OCI-LY1 (cell line): Measurements from ENCODE around the gene THRAP3.

Experiments used
- H2AFZ ChIP-seq: fragments of 200-600 bp; sonication (generic), shearing (Covaris generic); 2 replicates; pipeline ENCODE4 v1.6.0; 2014; ENCODE audit warnings: antibody characterized with exemption, mild to moderate bottlenecking, low read length
- H3F3A ChIP-seq: fragments of 200-600 bp; sonication (generic), shearing (Covaris generic); 2 replicates; pipeline ENCODE4 v1.6.0; 2014; ENCODE audit warnings: mild to moderate bottlenecking, antibody characterized with exemption, low read length, moderate library complexity; ENCODE audit not compliant: insufficient read depth
- H3K27ac ChIP-seq: fragments of 200-600 bp; sonication (generic); 2 replicates; pipeline ENCODE4 v1.5.1; 2014; ENCODE audit warnings: low read length, mixed run types, mild to moderate bottlenecking, low read depth; ENCODE audit not compliant: poor library complexity, severe bottlenecking
- H3K27me3 ChIP-seq: fragments of 200-600 bp; sonication (generic); 2 replicates; pipeline ENCODE4 v1.6.0; 2014; ENCODE audit warnings: antibody characterized with exemption, mild to moderate bottlenecking, low read length, moderate library complexity; ENCODE audit not compliant: insufficient read depth
- H3K36me3 ChIP-seq: fragments of 200-600 bp; sonication (generic); 2 replicates; pipeline ENCODE4 v1.6.1; 2014; ENCODE audit warnings: mild to moderate bottlenecking, antibody characterized with exemption, low read length, moderate library complexity, mixed read lengths; ENCODE audit not compliant: insufficient read depth
- H3K4me1 ChIP-seq: fragments of 200-600 bp; sonication (generic); 2 replicates; pipeline ENCODE4 v1.5.1; 2014; ENCODE audit warnings: mild to moderate bottlenecking, low read length, moderate library complexity; ENCODE audit not compliant: insufficient read depth, severe bottlenecking
- H3K4me2 ChIP-seq: fragments of 200-600 bp; sonication (generic), shearing (Covaris generic); 2 replicates; pipeline ENCODE4 v1.6.1; 2014; ENCODE audit warnings: low read length
- H3K4me3 ChIP-seq: fragments of 200-600 bp; sonication (generic); 2 replicates; pipeline ENCODE4 v1.5.1; 2014; ENCODE audit warnings: low read length, low read depth, mild to moderate bottlenecking, mixed read lengths; ENCODE audit not compliant: poor library complexity, severe bottlenecking
- H3K79me2 ChIP-seq: fragments of 200-600 bp; shearing (Covaris generic); 2 replicates; pipeline ENCODE4 v1.6.1; 2016; ENCODE audit warnings: mixed run types, low read length, mixed read lengths; ENCODE audit not compliant: insufficient read depth
- H3K9ac ChIP-seq: fragments of 200-600 bp; sonication (generic), shearing (Covaris generic); 2 replicates; pipeline ENCODE4 v1.6.1; 2014; ENCODE audit warnings: mild to moderate bottlenecking, low read length, mixed read lengths
- H3K9me2 ChIP-seq: fragments of 200-600 bp; sonication (generic), shearing (Covaris generic); 2 replicates; pipeline ENCODE4 v1.6.1; 2014; ENCODE audit warnings: low read depth, mild to moderate bottlenecking, low read length, mixed read lengths
- H3K9me3 ChIP-seq: fragments of 200-600 bp; shearing (Covaris generic); 2 replicates; pipeline ENCODE4 v1.6.1; 2014; ENCODE audit warnings: low read length, mixed read lengths
- H4K20me1 ChIP-seq: fragments of 200-600 bp; sonication (generic), shearing (Covaris generic); 2 replicates; pipeline ENCODE4 v1.6.0; 2016; ENCODE audit warnings: mild to moderate bottlenecking, low read length; ENCODE audit not compliant: insufficient read depth
- EZH2 ChIP-seq: fragments of 200-600 bp; sonication (generic), shearing (Covaris generic); IDR thresholded peaks from 2 replicates; pipeline ENCODE4 v1.8.0; 2017; ENCODE audit warnings: borderline replicate concordance, mixed run types, mild to moderate bottlenecking, antibody characterized with exemption, low read length, moderate library complexity, mixed read lengths
- TF ChIP-seq, protein P1 (sequence below): fragments of 200-600 bp; sonication (generic), shearing (Covaris generic); IDR thresholded peaks from 2 replicates; pipeline ENCODE4 v1.5.1; 2017; ENCODE audit warnings: mild to moderate bottlenecking, antibody characterized with exemption, low read length, moderate library complexity, mixed read lengths

THRAP3 gene

DNA sequence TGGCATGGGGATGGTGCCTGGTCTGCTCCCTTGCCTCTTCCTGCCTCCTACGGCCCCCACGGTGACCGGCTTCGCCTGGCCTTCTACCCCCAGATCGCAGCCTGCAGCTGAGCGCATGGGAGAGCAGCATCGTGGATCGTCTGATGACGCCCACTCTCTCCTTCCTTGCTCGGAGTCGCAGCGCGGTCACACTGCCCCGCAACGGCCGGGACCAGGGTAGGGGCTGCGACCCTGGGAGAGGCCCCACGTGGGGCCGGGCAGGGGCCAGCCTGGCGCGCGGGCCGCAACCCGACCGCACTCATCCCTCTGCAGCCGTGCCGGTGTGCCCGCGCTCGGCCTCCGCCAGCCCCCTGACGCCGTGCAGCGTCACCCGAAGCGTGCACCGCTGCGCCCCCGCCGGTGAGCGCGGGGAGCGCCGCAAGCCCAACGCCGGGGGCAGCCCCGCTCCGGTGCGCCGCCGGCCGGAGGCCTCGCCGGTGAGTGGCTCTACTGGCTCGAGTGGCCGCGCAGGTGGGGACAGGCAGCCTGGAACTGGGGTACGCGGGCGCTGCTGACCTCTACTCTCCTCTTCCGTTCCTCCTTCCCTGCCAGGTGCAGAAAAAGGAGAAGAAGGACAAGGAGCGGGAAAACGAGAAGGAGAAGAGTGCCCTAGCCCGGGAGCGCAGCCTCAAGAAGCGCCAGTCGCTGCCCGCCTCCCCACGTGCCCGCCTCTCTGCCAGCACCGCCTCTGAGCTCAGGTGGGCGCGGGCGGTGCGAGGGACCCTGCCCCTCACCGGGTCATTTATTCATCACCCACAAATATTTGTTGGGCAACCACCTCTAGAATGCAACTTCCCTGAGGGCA, 47.9 kb upstream of the THRAP3 start:
- H3F3A ChIP-seq = no peaks in the 10 kb centered on the region
- TF ChIP-seq EZH2 = no peak
- TF ChIP-seq, protein P1, sequence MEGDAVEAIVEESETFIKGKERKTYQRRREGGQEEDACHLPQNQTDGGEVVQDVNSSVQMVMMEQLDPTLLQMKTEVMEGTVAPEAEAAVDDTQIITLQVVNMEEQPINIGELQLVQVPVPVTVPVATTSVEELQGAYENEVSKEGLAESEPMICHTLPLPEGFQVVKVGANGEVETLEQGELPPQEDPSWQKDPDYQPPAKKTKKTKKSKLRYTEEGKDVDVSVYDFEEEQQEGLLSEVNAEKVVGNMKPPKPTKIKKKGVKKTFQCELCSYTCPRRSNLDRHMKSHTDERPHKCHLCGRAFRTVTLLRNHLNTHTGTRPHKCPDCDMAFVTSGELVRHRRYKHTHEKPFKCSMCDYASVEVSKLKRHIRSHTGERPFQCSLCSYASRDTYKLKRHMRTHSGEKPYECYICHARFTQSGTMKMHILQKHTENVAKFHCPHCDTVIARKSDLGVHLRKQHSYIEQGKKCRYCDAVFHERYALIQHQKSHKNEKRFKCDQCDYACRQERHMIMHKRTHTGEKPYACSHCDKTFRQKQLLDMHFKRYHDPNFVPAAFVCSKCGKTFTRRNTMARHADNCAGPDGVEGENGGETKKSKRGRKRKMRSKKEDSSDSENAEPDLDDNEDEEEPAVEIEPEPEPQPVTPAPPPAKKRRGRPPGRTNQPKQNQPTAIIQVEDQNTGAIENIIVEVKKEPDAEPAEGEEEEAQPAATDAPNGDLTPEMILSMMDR = no peak
- H3K36me3 ChIP-seq = peaks cover 85% of the 10 kb centered on the region
- H3K27ac ChIP-seq = peak overlapping the region; percentile 91
- peaks cover 24% of the 10 kb centered on the region for H3K4me1 ChIP-seq
- no peak overlapping the region for H2AFZ ChIP-seq
- H3K9me3 ChIP-seq = no peaks in the 10 kb centered on the region
- no peak overlapping the region for H3K4me2 ChIP-seq
- no peak overlapping the region for H3K9ac ChIP-seq
- no peaks in the 10 kb centered on the region for H3K9me2 ChIP-seq
- no peaks in the 10 kb centered on the region for H3K27me3 ChIP-seq
- no peaks in the 10 kb centered on the region for H4K20me1 ChIP-seq
- no peaks in the 10 kb centered on the region for H3K79me2 ChIP-seq
- H3K4me3 ChIP-seq = no peak overlapping the region

DNA sequence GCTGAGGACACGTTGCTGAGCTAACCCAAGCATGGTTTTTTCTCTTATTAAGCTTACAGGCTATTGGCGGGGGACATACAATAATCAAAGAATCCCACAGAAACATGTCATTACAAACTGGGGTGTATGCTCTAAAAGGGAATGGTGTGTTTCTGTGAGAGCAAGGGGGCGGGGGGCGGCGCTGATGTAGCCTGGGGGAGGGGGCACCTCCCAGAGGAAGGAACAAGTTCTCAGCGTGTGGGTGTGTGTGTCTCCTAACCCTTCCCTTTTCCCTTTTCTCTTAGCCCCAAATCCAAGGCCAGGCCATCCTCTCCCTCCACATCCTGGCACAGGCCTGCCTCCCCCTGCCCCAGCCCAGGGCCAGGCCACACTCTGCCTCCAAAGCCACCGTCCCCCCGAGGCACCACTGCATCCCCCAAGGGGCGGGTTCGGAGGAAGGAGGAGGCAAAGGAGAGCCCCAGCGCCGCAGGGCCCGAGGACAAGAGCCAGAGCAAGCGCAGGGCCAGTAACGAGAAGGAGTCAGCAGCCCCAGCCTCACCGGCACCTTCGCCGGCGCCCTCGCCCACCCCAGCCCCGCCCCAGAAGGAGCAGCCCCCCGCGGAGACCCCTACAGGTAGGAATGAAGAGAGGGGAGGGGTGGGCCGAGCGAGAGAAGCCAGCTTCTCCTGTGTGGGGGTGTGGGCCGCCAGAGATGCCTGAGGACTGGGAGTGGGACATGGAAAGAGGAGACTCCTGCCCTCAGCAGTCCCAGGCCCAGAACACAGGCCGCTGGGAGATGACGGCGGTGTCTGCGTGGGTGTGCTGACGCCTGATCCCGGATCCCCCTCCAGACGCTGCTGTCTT, 46.4 kb upstream of the THRAP3 start:
- Histone ChIP-seq H3K27ac (no peak overlapping the region), H3K79me2 (no peaks in the 10 kb centered on the region), H3K4me3 (no peak overlapping the region), H3K4me1 (peaks cover 24% of the 10 kb centered on the region), H3K9ac (no peak overlapping the region), H2AFZ (no peak overlapping the region), H3K4me2 (no peak overlapping the region), H3K27me3 (no peaks in the 10 kb centered on the region), H3K36me3 (peaks cover 77% of the 10 kb centered on the region), H3K9me2 (no peaks in the 10 kb centered on the region), H4K20me1 (no peaks in the 10 kb centered on the region), H3F3A (no peaks in the 10 kb centered on the region), H3K9me3 (no peaks in the 10 kb centered on the region)
- no peak for TF ChIP-seq EZH2
- TF ChIP-seq, protein P1 = no peak

DNA sequence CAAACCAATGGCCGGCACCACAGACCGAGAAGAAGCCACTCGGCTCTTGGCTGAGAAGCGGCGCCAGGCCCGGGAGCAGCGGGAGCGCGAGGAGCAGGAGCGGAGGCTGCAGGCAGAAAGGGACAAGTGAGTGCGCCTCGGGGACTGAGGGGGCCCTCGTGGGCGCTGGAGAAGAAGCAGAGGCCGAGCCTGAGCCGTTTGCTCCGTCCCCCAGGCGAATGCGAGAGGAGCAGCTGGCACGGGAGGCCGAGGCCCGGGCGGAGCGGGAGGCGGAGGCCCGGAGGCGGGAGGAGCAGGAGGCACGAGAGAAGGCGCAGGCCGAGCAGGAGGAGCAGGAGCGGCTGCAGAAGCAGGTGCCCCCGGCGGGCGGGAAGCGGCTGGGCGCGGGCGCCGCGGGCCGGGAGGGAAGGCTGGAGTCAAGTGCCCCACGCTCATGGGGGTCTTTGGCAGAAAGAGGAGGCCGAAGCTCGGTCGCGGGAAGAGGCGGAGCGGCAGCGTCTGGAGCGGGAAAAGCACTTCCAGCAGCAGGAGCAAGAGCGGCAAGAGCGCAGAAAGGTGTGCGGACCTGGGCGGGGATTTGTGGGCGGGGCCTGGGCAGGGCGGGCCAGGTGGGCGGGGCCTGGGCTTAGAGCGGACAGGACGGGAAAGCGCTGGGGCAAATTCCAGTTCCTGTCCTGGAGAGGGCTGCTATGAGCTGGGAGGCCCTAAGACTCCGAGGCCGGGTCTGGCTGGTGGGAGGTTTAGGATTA, 45.6 kb upstream of the THRAP3 start:
- Histone ChIP-seq H3K9ac (no peak overlapping the region), H4K20me1 (no peaks in the 10 kb centered on the region), H3K4me1 (peaks cover 23% of the 10 kb centered on the region), H3K4me3 (no peak overlapping the region), H3K27me3 (no peaks in the 10 kb centered on the region), H3K79me2 (no peaks in the 10 kb centered on the region), H3K9me2 (no peaks in the 10 kb centered on the region), H3K27ac (no peak overlapping the region), H3K4me2 (no peak overlapping the region), H2AFZ (no peak overlapping the region), H3F3A (no peaks in the 10 kb centered on the region), H3K9me3 (no peaks in the 10 kb centered on the region), H3K36me3 (peaks cover 68% of the 10 kb centered on the region)
- TF ChIP-seq EZH2 = no peak
